Heart left ventricle (tissue), 16 donors: ENCODE measurements around the gene DDX46. TPM values are rescaled to one million over a fixed set of nuclear protein-coding genes. Genes with fewer than 3 reads are reported as not detected.

ENCODE experiments used
- ATAC-seq, 4 donors: fragments of 200-7000 bp; cut with Tn5 transposase; one replicate each; pipeline ENCODE4 v1.9.1; 2020 to 2022; ENCODE audit warnings: moderate library complexity in 4 of 4, mild to moderate bottlenecking in 3 of 4, moderate number of reproducible peaks in 1 of 4
- DNase-seq, 5 donors: peaks; one replicate each; pipeline ENCODE4 v3.0.0-alpha.2; 2020
- H3K27ac ChIP-seq, 12 donors: fragments of 200-600 bp; sonication (generic) in 4 of 12; one replicate each; pipeline versions ENCODE4 v1.5.0 to v1.8.0; 2016 to 2022; ENCODE audit warnings: mild to moderate bottlenecking in 2 of 12
- H3K27me3 ChIP-seq, 9 donors: fragments of 200-600 bp; sonication (generic) in 2 of 9; one replicate each; pipeline versions ENCODE4 v1.5.1 to v1.8.0; 2016 to 2022; ENCODE audit warnings: mild to moderate bottlenecking in 3 of 9
- H3K36me3 ChIP-seq, 9 donors: fragments of 200-600 bp; sonication (generic) in 2 of 9; one replicate each; pipeline versions ENCODE4 v1.5.0 to v1.8.0; 2018 to 2022; ENCODE audit warnings: mild to moderate bottlenecking in 2 of 9
- H3K4me1 ChIP-seq, 12 donors: fragments of 200-600 bp; sonication (generic) in 4 of 12; one replicate each; pipeline versions ENCODE4 v1.5.0 to v1.8.0; 2016 to 2022; ENCODE audit warnings: mild to moderate bottlenecking in 3 of 12
- H3K4me3 ChIP-seq, 12 donors: fragments of 200-600 bp; sonication (generic) in 4 of 12; one replicate each; pipeline versions ENCODE4 v1.5.0 to v1.8.0; 2017 to 2022; ENCODE audit warnings: mild to moderate bottlenecking in 9 of 12, moderate library complexity in 4 of 12
- H3K9me3 ChIP-seq, 12 donors: fragments of 200-600 bp; sonication (generic) in 4 of 12; one replicate each; pipeline versions ENCODE4 v1.5.0 to v1.8.0; 2016 to 2022; ENCODE audit warnings: mild to moderate bottlenecking in 1 of 12
- POLR2A ChIP-seq, 2 donors: fragments of 450-650 bp; IDR thresholded peaks; one replicate each; pipeline ENCODE4 v1.6.1; 2017; ENCODE audit warnings: antibody characterized with exemption in 2 of 2, mild to moderate bottlenecking in 2 of 2, moderate library complexity in 2 of 2
- WGBS, 4 donors: extraction: QIAGEN DNeasy Blood & Tissue Kit in 2 of 4; methylation state at CpG; one replicate each; pipeline versions ENCODE4 v1.1.5 to v1.1.7; 2013 to 2018; 5-methylcytosine and 5-hydroxymethylcytosine counted together
- intact Hi-C, 10 donors: fragments of 100-400 bp; cut with DNase I; formaldehyde crosslinking; loops; one replicate each; pipeline versions ENCODE4 v1.11.1 to v1.14.2; 2022
- polyA plus RNA-seq, 2 donors: library from polyadenylated mRNA; stranded (reverse); fragments of 200-250 nt; gene quantifications; one replicate each; pipeline ENCODE4 v1.2.3, GENCODE V29; 2013
- total RNA-seq, 9 donors: library from RNA; depleted of rRNA in 2 of 9; stranded (reverse); fragments of >200 nt in 2 of 9; fragmentation: NEBNext Ultra II Directional in 3 of 9; extraction: Animal tissue kit (Norgen Biotek cat#: 25700) in 3 of 9; gene quantifications; one replicate each; pipeline versions ENCODE4 v1.1.0 to v1.2.4, GENCODE V29; 2016 to 2023
- TF ChIP-seq, protein P1 (sequence below), 12 donors: fragments of 200-600 bp; sonication (generic) in 4 of 12; IDR thresholded peaks; one replicate each; pipeline versions ENCODE4 v1.5.0 to v1.8.0; 2018 to 2022; ENCODE audit warnings: antibody characterized with exemption in 12 of 12, mild to moderate bottlenecking in 5 of 12
- donor health status: ischemic (EF 13 %, LVEDD 7.1; RV severe dilation, severe dysfunction).
- donor health status: healthy with polysubstance abuse.
- donor health status: DM: no; HTN: yes; CAD: no.
- donor health status: DM: no; HTN: no; CAD: no.
- donor health status: ischemic (EF 25% LVEDD 6.9; RV normal size, moderate dysfunction).
- donor health status: ischemic (EF 25% LVEDD 5.7; RV mildly dilated, moderate dysfunction).
- donor health status: healthy.
- donor health status: DM: yes; HTN: yes; CAD: no.
- donor health status: ischemic (EF 35%, LVEDD 5.7; RV mildly dilated, moderate dysfunction).
- donor health status: nonischemic (EF 11% LVEDD 7.7; RV severe dilation, severe dysfunction).
- donor health status: DM: yes; HTN: yes; CAD: no.
- donor health status: PGD.
- donor health status: ischemic (EF 29% LVEDD 5.4; RV normal size, mild dysfunction).
- donor health status: nonischemic (EF 23%, LVEDD 6.1; RV moderate dilation, normal function).

DDX46 gene
- total and polyA plus RNA-seq, 11 donors = 14.3 to 37.0 (median 28.8) TPM

DNA sequence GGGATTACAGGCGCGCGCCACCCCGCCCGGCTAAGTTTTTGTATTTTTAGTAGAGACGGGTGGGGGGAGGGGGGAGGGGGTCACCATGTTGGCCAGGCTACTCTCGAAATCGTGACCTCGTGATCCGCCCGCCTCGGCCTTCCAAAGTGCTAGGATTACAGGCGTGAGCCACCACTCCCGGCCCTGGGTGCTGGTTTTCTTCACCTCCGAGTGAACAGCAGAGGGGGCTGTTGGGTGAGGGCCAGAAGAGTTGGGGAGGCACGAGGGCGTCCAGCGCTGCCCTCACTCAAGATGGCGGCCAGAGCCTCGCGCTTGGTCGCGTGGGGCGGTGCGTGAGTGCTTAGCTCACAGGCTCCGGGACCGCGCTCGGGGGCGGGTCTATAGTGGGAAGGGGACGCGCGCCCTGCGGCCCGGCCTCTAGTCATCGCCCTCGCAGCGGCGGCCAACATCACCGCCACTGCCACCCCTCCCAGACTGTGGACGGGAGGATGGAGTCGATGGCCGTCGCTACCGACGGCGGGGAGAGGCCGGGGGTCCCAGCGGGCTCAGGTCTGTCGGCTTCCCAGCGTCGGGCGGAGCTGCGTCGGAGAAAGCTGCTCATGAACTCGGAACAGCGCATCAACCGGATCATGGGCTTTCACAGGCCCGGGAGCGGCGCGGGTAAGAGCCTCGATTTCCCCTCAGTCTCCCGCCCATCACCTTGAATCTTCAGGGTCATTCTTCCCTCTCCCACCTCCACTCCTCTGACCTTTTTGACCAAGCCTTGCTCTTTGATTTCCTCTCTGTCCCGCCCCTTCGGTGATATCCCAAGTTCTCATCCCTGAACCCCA, 20.2 kb upstream of the DDX46 start, which contains the start of gene CAMLG:
Gene CAMLG (plus strand): TSS at position 416 of the 830 bp plus-strand sequence. CDS start 73 bp downstream, at position 489.
- TF ChIP-seq POLR2A (IDR thresholded peaks at IDR 0.05) = peak; percentile 42 to 93
- TF ChIP-seq, protein P1, sequence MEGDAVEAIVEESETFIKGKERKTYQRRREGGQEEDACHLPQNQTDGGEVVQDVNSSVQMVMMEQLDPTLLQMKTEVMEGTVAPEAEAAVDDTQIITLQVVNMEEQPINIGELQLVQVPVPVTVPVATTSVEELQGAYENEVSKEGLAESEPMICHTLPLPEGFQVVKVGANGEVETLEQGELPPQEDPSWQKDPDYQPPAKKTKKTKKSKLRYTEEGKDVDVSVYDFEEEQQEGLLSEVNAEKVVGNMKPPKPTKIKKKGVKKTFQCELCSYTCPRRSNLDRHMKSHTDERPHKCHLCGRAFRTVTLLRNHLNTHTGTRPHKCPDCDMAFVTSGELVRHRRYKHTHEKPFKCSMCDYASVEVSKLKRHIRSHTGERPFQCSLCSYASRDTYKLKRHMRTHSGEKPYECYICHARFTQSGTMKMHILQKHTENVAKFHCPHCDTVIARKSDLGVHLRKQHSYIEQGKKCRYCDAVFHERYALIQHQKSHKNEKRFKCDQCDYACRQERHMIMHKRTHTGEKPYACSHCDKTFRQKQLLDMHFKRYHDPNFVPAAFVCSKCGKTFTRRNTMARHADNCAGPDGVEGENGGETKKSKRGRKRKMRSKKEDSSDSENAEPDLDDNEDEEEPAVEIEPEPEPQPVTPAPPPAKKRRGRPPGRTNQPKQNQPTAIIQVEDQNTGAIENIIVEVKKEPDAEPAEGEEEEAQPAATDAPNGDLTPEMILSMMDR (IDR thresholded peaks at IDR 0.05) = peak; percentile 40 to 76 (median 61)
- Histone ChIP-seq H3K27me3 (no peaks in the 10 kb centered on the region), H3K9me3 (no peaks in the 10 kb centered on the region), H3K4me1 (peaks cover 0 to 30% (median 12%) of the 10 kb centered on the region in 12 donors), H3K27ac (peak within 1 kb of the TSS; percentile 78 to 96 (median 92)), H3K4me3 (peak within 1 kb of the TSS; percentile 75 to 97 (median 88)), H3K36me3 (peaks cover 0 to 28% (median 16%) of the 10 kb centered on the region in 9 donors)
- ATAC-seq = peak; percentile 99 to 100 (median 100)
- 0 to 1% (median 0%) methylated on average over 24 to 66 of the region's 66 CpGs for WGBS, 4 donors
- DNase-seq = peak; percentile 98 to 99 (median 99)
- intact Hi-C loops = loop anchor here in 7 of 10 donors (1.0 to 5.0 kb wide), 6 partner anchors 20 to 169 kb away; partner anchors contain the start of genes PCBD2 (in 5 of the 7) and DDX46 (in 1 of the 7)

DNA sequence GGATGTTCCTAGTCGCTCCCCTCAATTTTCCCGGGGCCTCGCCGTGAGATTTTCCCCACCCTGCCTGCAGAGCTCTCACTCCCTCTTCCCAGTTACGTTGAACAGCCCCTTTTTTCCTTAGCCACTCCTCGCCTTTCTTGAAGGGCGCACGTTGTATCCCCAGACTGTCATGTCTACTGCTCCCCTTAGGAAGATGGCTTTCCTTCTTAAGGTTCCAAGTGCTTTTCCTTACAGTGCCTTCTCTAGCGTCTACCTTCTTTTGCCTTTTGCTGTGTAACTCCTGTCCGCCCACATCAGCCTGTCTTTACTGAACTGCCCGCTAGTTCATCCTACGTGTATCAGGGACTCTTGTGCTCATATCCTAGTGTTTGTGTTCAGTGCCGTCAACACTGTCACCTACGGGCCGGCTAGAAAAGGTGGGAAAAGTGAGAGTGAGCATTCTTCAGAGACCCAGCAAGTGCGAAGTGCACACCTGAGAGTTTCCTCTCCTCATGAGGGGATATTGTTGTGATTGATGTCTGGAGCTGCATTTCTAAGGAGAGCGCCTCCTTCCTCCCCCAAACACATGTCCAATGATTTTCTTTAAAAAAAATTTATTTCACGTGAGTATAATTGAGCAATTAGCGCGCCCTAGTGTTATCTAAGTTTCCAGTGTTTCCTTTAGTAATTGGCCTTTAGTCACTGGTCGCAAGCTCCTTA, 19.5 kb upstream of the DDX46 start:
- Histone ChIP-seq H3K36me3 (peaks cover 0 to 35% (median 22%) of the 10 kb centered on the region in 9 donors), H3K9me3 (no peaks in the 10 kb centered on the region), H3K27ac (peak overlapping the region; percentile 78 to 96 (median 92)), H3K4me3 (peak overlapping the region; percentile 75 to 97 (median 88)), H3K4me1 (peaks cover 0 to 30% (median 12%) of the 10 kb centered on the region in 12 donors), H3K27me3 (no peaks in the 10 kb centered on the region)
- ATAC-seq = peak in 3 of 4 donors; percentile 3 to 32 (median 6)
- intact Hi-C loops = loop anchor here in 7 of 10 donors (1.0 to 5.0 kb wide), 6 partner anchors 20 to 168 kb away; partner anchors contain the start of genes PCBD2 (in 5 of the 7) and DDX46 (in 1 of the 7)
- no peak for DNase-seq
- no peak for TF ChIP-seq POLR2A (IDR thresholded peaks at IDR 0.05)
- TF ChIP-seq, protein P1 (IDR thresholded peaks at IDR 0.05) = peak in 1 of 12 donors; percentile 11
- 7 to 9% (median 8%) methylated on average over 21 of the region's 21 CpGs for WGBS, 4 donors

DNA sequence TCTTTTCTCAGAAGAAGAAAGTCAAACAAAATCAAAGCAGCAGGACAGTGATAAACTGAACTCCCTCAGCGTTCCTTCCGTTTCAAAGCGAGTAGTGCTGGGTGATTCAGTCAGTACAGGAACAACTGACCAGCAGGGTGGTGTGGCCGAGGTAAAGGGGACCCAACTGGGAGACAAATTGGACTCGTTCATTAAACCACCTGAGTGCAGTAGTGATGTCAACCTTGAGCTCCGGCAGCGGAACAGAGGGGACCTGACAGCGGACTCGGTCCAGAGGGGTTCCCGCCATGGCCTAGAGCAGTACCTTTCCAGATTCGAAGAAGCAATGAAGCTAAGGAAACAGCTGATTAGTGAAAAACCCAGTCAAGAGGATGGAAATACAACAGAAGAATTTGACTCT, 17.5 kb upstream of the DDX46 start:
- Histone ChIP-seq H3K27ac (no peak overlapping the region), H3K36me3 (peaks cover 0 to 46% (median 26%) of the 10 kb centered on the region in 9 donors), H3K9me3 (no peaks in the 10 kb centered on the region), H3K4me3 (no peak overlapping the region), H3K27me3 (no peaks in the 10 kb centered on the region), H3K4me1 (peaks cover 0 to 30% (median 12%) of the 10 kb centered on the region in 12 donors)
- DNase-seq = no peak
- no peak for TF ChIP-seq POLR2A (IDR thresholded peaks at IDR 0.05)
- TF ChIP-seq, protein P1 (IDR thresholded peaks at IDR 0.05) = no peak
- ATAC-seq = no peak
- 91 to 94% (median 92%) methylated on average over 11 of the region's 11 CpGs for WGBS, 4 donors
- intact Hi-C loops = no loop called here
